ENCODE data around the gene ARHGEF28. TPM values are rescaled to one million over a fixed set of nuclear protein-coding genes. Genes with fewer than 3 reads are reported as not detected.
A peak's percentile ranks its signal among the peaks of the same experiment; 100 is the strongest.

The ARHGEF28 gene
- total and polyA plus RNA-seq, 2 of the 4 experiments (the other 2 are of a cell fraction): 3.6 to 16.0 TPM

DNA sequence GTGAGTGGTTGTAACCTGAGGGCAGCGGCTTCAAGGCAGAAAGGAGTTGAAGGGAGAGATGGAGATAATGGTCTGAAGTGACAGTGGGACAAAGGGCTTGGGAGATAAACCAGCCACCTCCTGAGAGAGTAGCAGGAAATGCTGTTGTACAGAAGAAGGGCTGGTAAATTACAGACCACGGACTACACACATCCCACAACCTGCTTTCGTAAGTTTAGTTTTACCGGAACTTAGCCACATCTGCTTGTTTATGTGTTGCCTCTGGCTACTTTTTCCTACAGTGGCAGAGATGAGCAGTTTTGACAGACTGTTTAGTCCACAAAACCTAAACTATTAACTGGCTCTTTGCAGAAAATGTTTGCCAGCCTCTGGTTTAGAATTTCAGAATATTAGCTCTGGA lies 269.5 kb downstream of the ARHGEF28 start:
- ChIA-PET POLR2A (ENCODE audit: unreplicated experiment) (no interaction called here), CTCF (no interaction called here)
- no peak overlapping the region for H2AK9ac ChIP-seq (replicated peaks; ENCODE audit: low read depth, low read length, poor library complexity)
- ATAC-seq (ENCODE audit: low read depth): no peak; the same call in 1 of the 2 replicates
- H4K20me1 ChIP-seq (ENCODE audit: insufficient read depth, low read length): no peaks in the 10 kb centered on the region
- H4K91ac ChIP-seq (ENCODE audit: insufficient read depth, low read depth, low read length): peak overlapping the region; percentile 1; the same call in 1 of the 2 replicates
- no peak overlapping the region for H3K4me3 ChIP-seq (ENCODE audit: insufficient read depth, low read depth, low read length)
- no peak overlapping the region for H3K14ac ChIP-seq (replicated peaks; ENCODE audit: low read depth, low read length)
- H3K9ac ChIP-seq (ENCODE audit: low read depth, low read length): no peak overlapping the region
- H2BK120ac ChIP-seq (ENCODE audit: low read depth, low read length): no peak overlapping the region
- BruUV-seq (replicated peaks): no TSS peak
- H3K36me3 ChIP-seq (ENCODE audit: control insufficient read depth, insufficient read depth, low read length): no peaks in the 10 kb centered on the region
- H3K27me3 ChIP-seq (ENCODE audit: control insufficient read depth, insufficient read depth, low read length): no peaks in the 10 kb centered on the region
- H3K18ac ChIP-seq (ENCODE audit: low read depth, low read length): no peak overlapping the region
- H3K9me3 ChIP-seq (ENCODE audit: control insufficient read depth, insufficient read depth, low read length): no peaks in the 10 kb centered on the region
- H2BK5ac ChIP-seq (ENCODE audit: low read depth, low read length, poor library complexity, severe bottlenecking): no peak overlapping the region
- 0 out of 3 replicates have a peak overlapping the region, but pooled peaks have one; percentile 10 for H2BK15ac ChIP-seq (ENCODE audit: low read depth, low read length)
- peaks cover 17% of the 10 kb centered on the region for H3K9me1 ChIP-seq (ENCODE audit: insufficient read depth, low read length)
- peaks cover 0 to 6% of the 10 kb centered on the region in 2 experiments; a peak in 2 of 4 replicates for H3K79me1 ChIP-seq (ENCODE audit: low read depth in 1 of 2, low read length in 2 of 2)
- intact Hi-C loops (cut with micrococcal nuclease): no loop called here
- no peak overlapping the region for H4K5ac ChIP-seq (ENCODE audit: low read depth, low read length)
- peak overlapping the region; percentile 23; the same call in 1 of the 2 replicates for H2AK5ac ChIP-seq (ENCODE audit: low read depth, low read length)
- H4K8ac ChIP-seq (ENCODE audit: low read depth in 2 of 2, low read length in 2 of 2): no peak overlapping the region
- no CpG with 5 or more reads among the region's 4 CpGs for WGBS, 2 experiments (ENCODE audit: extremely low coverage in 2 of 2, insufficient read length in 1 of 2)
- no peak overlapping the region for H2AFZ ChIP-seq (replicated peaks; ENCODE audit: low read length, poor library complexity)
- no peak overlapping the region for H3K56ac ChIP-seq (ENCODE audit: extremely low read depth, insufficient read depth, low read length)
- no peak overlapping the region for H3K23ac ChIP-seq (ENCODE audit: low read depth, low read length)
- dilution Hi-C loops (cut with HindIII; ENCODE audit: low sequenced_read_pairs, unreplicated experiment): no loop called here
- H3K4me1 ChIP-seq (ENCODE audit: control insufficient read depth, insufficient read depth, low read length): peaks cover 4% of the 10 kb centered on the region
- H2BK20ac ChIP-seq (ENCODE audit: low read depth, low read length): no peak overlapping the region
- H3K27ac ChIP-seq (ENCODE audit: insufficient read depth, low read length): no peak overlapping the region
- in situ Hi-C loops (cut with MboI; ENCODE audit: low sequenced_read_pairs): no loop called here
- TF ChIP-seq BHLHE40 (IDR thresholded peaks at IDR 0.05; ENCODE audit: low read depth, low read length) (no peak), FOS (IDR thresholded peaks at IDR 0.05; ENCODE audit: low read depth, low read length) (no peak), POLR2A (IDR thresholded peaks at IDR 0.05; ENCODE audit: low read depth, low read length) (no peak), RFX5 (IDR thresholded peaks at IDR 0.05; ENCODE audit: low read depth, low read length) (no peak), RCOR1 (IDR thresholded peaks at IDR 0.05; ENCODE audit: insufficient replicate concordance, low read length) (no peak), MAFK (IDR thresholded peaks at IDR 0.05; ENCODE audit: low read depth, low read length) (no peak)
- TF ChIP-seq, protein P1, sequence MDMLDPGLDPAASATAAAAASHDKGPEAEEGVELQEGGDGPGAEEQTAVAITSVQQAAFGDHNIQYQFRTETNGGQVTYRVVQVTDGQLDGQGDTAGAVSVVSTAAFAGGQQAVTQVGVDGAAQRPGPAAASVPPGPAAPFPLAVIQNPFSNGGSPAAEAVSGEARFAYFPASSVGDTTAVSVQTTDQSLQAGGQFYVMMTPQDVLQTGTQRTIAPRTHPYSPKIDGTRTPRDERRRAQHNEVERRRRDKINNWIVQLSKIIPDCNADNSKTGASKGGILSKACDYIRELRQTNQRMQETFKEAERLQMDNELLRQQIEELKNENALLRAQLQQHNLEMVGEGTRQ (IDR thresholded peaks at IDR 0.05; ENCODE audit: low read depth, low read length): no peak
- no peak for DNase-seq
- H3K4ac ChIP-seq (ENCODE audit: low read depth, low read length): no peak overlapping the region
- no peak overlapping the region for H3K4me2 ChIP-seq (ENCODE audit: low read depth, low read length)
